Calu3 (cell line): Measurements from ENCODE around the gene NOSTRIN. TPM values are rescaled to one million over a fixed set of nuclear protein-coding genes. Genes with fewer than 3 reads are reported as not detected.

ENCODE experiments used
- BruUV-seq: library from RNA; stranded (reverse); fragments of 400-500 nt; replicated peaks from 2 replicates; lab custom pipeline; 2021; lab: Mats Ljungman, UMichigan
- CTCF ChIA-PET: fragments of 300-600 bp; sonication (Branson Sonifier 250); formaldehyde crosslinking; loops from one replicate; lab custom pipeline; 2022; ENCODE audit warnings: antibody characterized with exemption; lab: Charles Lee
- DNase-seq: peaks from one replicate; pipeline ENCODE4 v3.0.0; 2022
- H3K27ac Mint-ChIP-seq: one replicate; pipeline ENCODE4 v1.8.0; 2022; ENCODE audit warnings: mixed read lengths; ENCODE audit not compliant: unreplicated experiment
- H3K27me3 Mint-ChIP-seq: one replicate; pipeline ENCODE4 v1.8.0; 2022; ENCODE audit warnings: mixed read lengths; ENCODE audit not compliant: unreplicated experiment
- H3K36me3 Mint-ChIP-seq: one replicate; pipeline ENCODE4 v1.8.0; 2022; ENCODE audit warnings: mild to moderate bottlenecking, moderate library complexity, mixed read lengths; ENCODE audit not compliant: insufficient read depth, unreplicated experiment
- H3K4me1 Mint-ChIP-seq: one replicate; pipeline ENCODE4 v1.8.0; 2022; ENCODE audit warnings: mild to moderate bottlenecking, low read depth, mixed read lengths; ENCODE audit not compliant: unreplicated experiment
- H3K4me3 Mint-ChIP-seq: one replicate; pipeline ENCODE4 v1.8.0; 2022; ENCODE audit warnings: mild to moderate bottlenecking, low read depth, moderate library complexity, mixed read lengths; ENCODE audit not compliant: unreplicated experiment
- H3K9me3 Mint-ChIP-seq: one replicate; pipeline ENCODE4 v1.8.0; 2022; ENCODE audit warnings: low read depth, mixed read lengths; ENCODE audit not compliant: unreplicated experiment
- intact Hi-C: fragments of 100-400 bp; cut with micrococcal nuclease; formaldehyde crosslinking; loops from one replicate; pipeline ENCODE4 v1.10.0; 2022; ENCODE audit not compliant: unreplicated experiment
- total RNA-seq: library from RNA; stranded (reverse); gene quantifications from 2 replicates; pipeline ENCODE4 v1.2.3, GENCODE V29; 2022
- TF ChIP-seq, protein P1 (sequence below): fragments of 200-600 bp; IDR thresholded peaks from one replicate; pipeline ENCODE4 v1.8.0; 2022; ENCODE audit warnings: antibody characterized with exemption; ENCODE audit not compliant: unreplicated experiment

Gene NOSTRIN
- total RNA-seq, 1 experiment from 2014 or later = 12.5 TPM

DNA sequence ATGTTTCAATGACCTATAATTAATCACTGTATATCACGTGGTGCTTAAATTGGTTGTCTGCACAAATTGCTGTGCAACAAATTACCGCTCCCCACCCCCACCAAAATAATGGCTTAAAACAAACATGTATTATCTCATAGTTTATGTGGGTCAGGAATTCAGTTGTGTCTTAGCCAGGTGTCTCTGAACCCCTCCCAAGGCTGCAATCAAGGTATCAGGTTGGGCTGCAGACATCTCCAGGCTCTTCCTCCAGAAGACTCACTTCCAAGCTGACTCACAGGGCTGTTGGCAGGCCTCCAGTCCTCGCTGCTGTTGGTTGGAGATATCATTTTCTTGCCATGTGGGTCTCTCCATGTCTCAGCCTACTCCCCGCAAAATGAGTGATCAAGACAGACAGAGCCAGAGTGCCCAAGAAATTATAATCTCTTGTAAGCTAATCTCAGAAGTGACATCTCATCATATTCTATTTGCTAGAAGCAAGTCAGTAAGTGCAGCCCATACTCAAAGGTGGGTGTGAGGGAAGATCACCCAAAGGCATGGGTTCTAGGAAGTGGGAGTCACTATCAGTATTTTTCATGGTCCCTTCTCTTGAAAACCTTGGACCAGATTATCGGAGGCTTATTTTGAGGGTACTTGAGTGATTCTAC, 49.4 kb downstream of the NOSTRIN start:
- Mint-ChIP-seq H3K36me3 (peaks cover 12% of the 10 kb centered on the region), H3K4me1 (peaks cover 33% of the 10 kb centered on the region), H3K27ac (no peak overlapping the region), H3K9me3 (no peaks in the 10 kb centered on the region), H3K27me3 (no peaks in the 10 kb centered on the region), H3K4me3 (no peak overlapping the region)
- CTCF ChIA-PET = interaction anchor here (0.6 kb wide), 1 partner anchor 37 kb away, joined by 4 read pairs; no protein-coding TSS in a partner anchor
- intact Hi-C loops = no loop called here
- peak; percentile 74 for DNase-seq
- TF ChIP-seq, protein P1, sequence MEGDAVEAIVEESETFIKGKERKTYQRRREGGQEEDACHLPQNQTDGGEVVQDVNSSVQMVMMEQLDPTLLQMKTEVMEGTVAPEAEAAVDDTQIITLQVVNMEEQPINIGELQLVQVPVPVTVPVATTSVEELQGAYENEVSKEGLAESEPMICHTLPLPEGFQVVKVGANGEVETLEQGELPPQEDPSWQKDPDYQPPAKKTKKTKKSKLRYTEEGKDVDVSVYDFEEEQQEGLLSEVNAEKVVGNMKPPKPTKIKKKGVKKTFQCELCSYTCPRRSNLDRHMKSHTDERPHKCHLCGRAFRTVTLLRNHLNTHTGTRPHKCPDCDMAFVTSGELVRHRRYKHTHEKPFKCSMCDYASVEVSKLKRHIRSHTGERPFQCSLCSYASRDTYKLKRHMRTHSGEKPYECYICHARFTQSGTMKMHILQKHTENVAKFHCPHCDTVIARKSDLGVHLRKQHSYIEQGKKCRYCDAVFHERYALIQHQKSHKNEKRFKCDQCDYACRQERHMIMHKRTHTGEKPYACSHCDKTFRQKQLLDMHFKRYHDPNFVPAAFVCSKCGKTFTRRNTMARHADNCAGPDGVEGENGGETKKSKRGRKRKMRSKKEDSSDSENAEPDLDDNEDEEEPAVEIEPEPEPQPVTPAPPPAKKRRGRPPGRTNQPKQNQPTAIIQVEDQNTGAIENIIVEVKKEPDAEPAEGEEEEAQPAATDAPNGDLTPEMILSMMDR = no peak
- BruUV-seq = no TSS peak

DNA sequence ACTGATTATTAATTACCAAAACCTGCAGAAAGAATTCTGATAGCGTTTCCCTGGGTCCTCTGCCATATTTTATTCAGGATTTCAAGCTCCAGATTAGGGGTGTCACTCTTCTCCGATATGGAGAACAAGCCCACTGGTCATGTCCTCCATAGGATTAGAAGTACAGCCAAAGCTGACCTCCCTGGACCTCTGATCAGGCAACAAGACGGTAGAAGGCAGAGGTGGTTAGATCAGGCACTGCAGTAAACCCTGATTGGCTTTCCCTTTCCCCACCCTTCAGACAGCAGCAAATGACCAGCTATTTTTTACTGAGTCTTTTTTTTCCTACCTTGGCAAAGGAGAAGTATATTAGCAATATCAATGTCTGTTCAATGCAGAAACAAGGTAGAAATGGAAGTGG, 50.0 kb downstream of the NOSTRIN start:
- intact Hi-C loops = no loop called here
- DNase-seq = no peak
- H3K27me3 Mint-ChIP-seq = no peaks in the 10 kb centered on the region
- no peaks in the 10 kb centered on the region for H3K9me3 Mint-ChIP-seq
- no peak overlapping the region for H3K4me3 Mint-ChIP-seq
- H3K4me1 Mint-ChIP-seq = peaks cover 33% of the 10 kb centered on the region
- no peak overlapping the region for H3K27ac Mint-ChIP-seq
- TF ChIP-seq, protein P1 = no peak
- peaks cover 12% of the 10 kb centered on the region for H3K36me3 Mint-ChIP-seq
- CTCF ChIA-PET = no interaction called here
- no TSS peak for BruUV-seq

DNA sequence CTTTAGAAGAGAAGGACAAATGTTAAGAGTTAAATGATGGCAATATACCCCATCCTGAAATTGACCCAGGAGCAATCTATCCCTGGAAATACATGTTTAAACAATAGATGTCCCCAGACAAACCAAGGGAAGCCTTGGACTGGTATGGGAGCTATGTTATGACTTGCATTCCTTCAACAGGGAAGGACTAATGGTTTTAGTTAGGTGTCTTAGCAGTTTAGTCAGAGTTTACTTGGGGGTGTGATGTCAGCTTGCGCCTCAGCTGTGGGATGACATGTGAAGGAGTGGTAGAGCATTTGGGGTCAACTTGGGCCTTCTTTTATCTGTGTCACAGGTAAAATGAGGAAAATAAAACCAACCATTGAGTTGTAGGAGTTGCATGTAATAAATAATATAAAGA, 51.0 kb downstream of the NOSTRIN start:
- CTCF ChIA-PET = no interaction called here
- intact Hi-C loops = no loop called here
- DNase-seq = no peak
- peaks cover 25% of the 10 kb centered on the region for H3K4me1 Mint-ChIP-seq
- H3K27me3 Mint-ChIP-seq = no peaks in the 10 kb centered on the region
- H3K27ac Mint-ChIP-seq = no peak overlapping the region
- no peaks in the 10 kb centered on the region for H3K9me3 Mint-ChIP-seq
- BruUV-seq = no TSS peak
- H3K4me3 Mint-ChIP-seq = no peak overlapping the region
- TF ChIP-seq, protein P1 = no peak
- H3K36me3 Mint-ChIP-seq = peaks cover 12% of the 10 kb centered on the region

DNA sequence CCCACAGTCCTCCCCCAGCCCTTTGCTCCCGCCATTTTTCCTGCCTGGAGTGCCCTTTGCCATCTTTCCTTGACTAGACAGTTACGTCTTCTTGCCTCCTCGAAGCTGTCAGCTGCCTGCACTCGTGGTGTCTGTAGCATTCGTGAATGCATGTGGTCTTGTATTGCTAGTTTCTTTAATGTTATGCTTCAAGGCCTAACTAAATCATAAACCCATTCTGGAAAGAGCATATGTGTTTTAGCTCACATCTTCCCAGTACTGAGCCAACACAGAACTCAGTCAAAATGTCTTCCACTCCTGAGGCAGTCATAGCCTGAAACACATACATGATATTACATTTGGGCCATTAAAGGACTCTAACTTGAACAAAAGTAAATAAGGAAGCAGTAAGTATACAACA, 52.2 kb downstream of the NOSTRIN start:
- TF ChIP-seq, protein P1 = no peak
- DNase-seq = no peak
- peaks cover 14% of the 10 kb centered on the region for H3K4me1 Mint-ChIP-seq
- intact Hi-C loops = no loop called here
- no peaks in the 10 kb centered on the region for H3K9me3 Mint-ChIP-seq
- CTCF ChIA-PET = no interaction called here
- peaks cover 13% of the 10 kb centered on the region for H3K36me3 Mint-ChIP-seq
- no peak overlapping the region for H3K27ac Mint-ChIP-seq
- H3K27me3 Mint-ChIP-seq = no peaks in the 10 kb centered on the region
- H3K4me3 Mint-ChIP-seq = no peak overlapping the region
- no TSS peak for BruUV-seq
